A549 treated with AZD9567 at 1 μM for 4 hours (cell line): ENCODE measurements around the gene ARPC2. TPM values are rescaled to one million over a fixed set of nuclear protein-coding genes. Genes with fewer than 3 reads are reported as not detected.

ENCODE experiments used
- total RNA-seq: library from RNA; stranded (reverse); fragments of 200-300 nt; extraction: Qiagen RNA extraction; gene quantifications from 5 replicates; pipeline ENCODE4 v1.2.3, GENCODE V29; 2022; ENCODE audit not compliant: insufficient read depth

Gene ARPC2
- 273 to 294 TPM (median 291 TPM) in 5 replicates for total RNA-seq

GRCh38 chr2:218216674-218217359 is at the start of gene ARPC2:
TSS of gene ARPC2 (plus strand) at chr2:218217189. CDS start at chr2:218217471, 282 bp downstream.

GRCh38 chr2:218260742-218261422 is 43.9 kb downstream of the ARPC2 start, which contains the start of gene GPBAR1:
TSS of gene GPBAR1 (plus strand) at chr2:218261015. CDS start at chr2:218262725, 1,710 bp downstream.

GRCh38 chr2:218269900-218270720 is 53.1 kb downstream of the ARPC2 start, which contains the start of the genes AAMP and PNKD:
TSS of gene AAMP (minus strand) at chr2:218270137. CDS start at chr2:218270086, 51 bp downstream.
TSS of gene PNKD (plus strand) at chr2:218270519. CDS start at chr2:218270536, 17 bp downstream.

GRCh38 chr2:218292048-218293014 is 75.3 kb downstream of the ARPC2 start, which contains the start of gene TMBIM1:
TSS of gene TMBIM1 (minus strand) at chr2:218292503. CDS start at chr2:218282141, 10,362 bp downstream.

Other genes with a start within 250 kb of the ARPC2 start
- 6.2 to 13.3 TPM (median 10.3 TPM) in 5 replicates for gene TNS1, start 214.2 kb upstream of the ARPC2 start, total RNA-seq
- gene RUFY4, start 147.9 kb upstream of the ARPC2 start, total RNA-seq: 0.02 to 0.12 TPM in 2 of 5 replicates, not detected in the others
- gene CXCR2, start 91.2 kb upstream of the ARPC2 start, total RNA-seq: 0.10 TPM in 1 of 5 replicates, not detected in the others
- gene CXCR1, start 50.2 kb upstream of the ARPC2 start, total RNA-seq: not detected in 5 replicates
- gene GPBAR1, start 43.8 kb downstream of the ARPC2 start, total RNA-seq: 0.19 to 0.29 TPM (median 0.22 TPM) in 4 of 5 replicates, not detected in the other
- 131 to 171 TPM (median 135 TPM) in 5 replicates for gene AAMP, start 52.9 kb downstream of the ARPC2 start, total RNA-seq
- 65.7 to 70.1 TPM (median 68.5 TPM) in 5 replicates for gene PNKD, start 53.3 kb downstream of the ARPC2 start, total RNA-seq
- gene TMBIM1, start 75.3 kb downstream of the ARPC2 start, total RNA-seq: 117 to 170 TPM (median 125 TPM) in 5 replicates
- 0.05 to 0.08 TPM (median 0.06 TPM) in 3 of 5 replicates, not detected in the others for gene CATIP, start 139.7 kb downstream of the ARPC2 start, total RNA-seq
- 0.14 to 0.34 TPM (median 0.22 TPM) in 4 of 5 replicates, not detected in the other for gene SLC11A1, start 165.1 kb downstream of the ARPC2 start, total RNA-seq
- 58.8 to 66.4 TPM (median 60.8 TPM) in 5 replicates for gene CTDSP1, start 182.7 kb downstream of the ARPC2 start, total RNA-seq
- gene VIL1, start 201.9 kb downstream of the ARPC2 start, total RNA-seq: 0.14 to 1.5 TPM (median 0.33 TPM) in 5 replicates